Mesodermal cell (in vitro differentiated cells): ENCODE results near the gene OPCML.

Experiments used
- H3K27ac ChIP-seq: 2 replicates; pipeline ENCODE4 v1.7.0; 2013; ENCODE audit warnings: mild to moderate bottlenecking, low read depth, low read length, moderate library complexity; ENCODE audit not compliant: severe bottlenecking
- H3K36me3 ChIP-seq: 2 replicates; pipeline ENCODE4 v1.7.1; 2013; ENCODE audit warnings: mild to moderate bottlenecking, low read length, moderate library complexity; ENCODE audit not compliant: control insufficient read depth, insufficient read depth
- H3K4me1 ChIP-seq: one replicate; pipeline ENCODE4 v1.7.1; 2013; ENCODE audit warnings: mild to moderate bottlenecking, low read length; ENCODE audit not compliant: insufficient read depth, control insufficient read depth, poor library complexity, severe bottlenecking
- H3K4me3 ChIP-seq: 2 replicates; pipeline ENCODE4 v1.7.0; 2013; ENCODE audit warnings: low read length, control low read depth, mild to moderate bottlenecking; ENCODE audit not compliant: insufficient read depth, poor library complexity, severe bottlenecking; ENCODE audit errors: extremely low read depth
- H3K9me3 ChIP-seq: 2 replicates; pipeline ENCODE4 v1.7.1; 2013; ENCODE audit warnings: mild to moderate bottlenecking, low read length, moderate library complexity; ENCODE audit not compliant: control insufficient read depth
- WGBS, 2 experiments: methylation state at CpG; one replicate each; pipeline ENCODE4 v1.1.5; 2013; ENCODE audit warnings: missing lambda C conversion rate in 2 of 2; ENCODE audit not compliant: insufficient coverage in 2 of 2; 5-methylcytosine and 5-hydroxymethylcytosine counted together

Gene OPCML

DNA sequence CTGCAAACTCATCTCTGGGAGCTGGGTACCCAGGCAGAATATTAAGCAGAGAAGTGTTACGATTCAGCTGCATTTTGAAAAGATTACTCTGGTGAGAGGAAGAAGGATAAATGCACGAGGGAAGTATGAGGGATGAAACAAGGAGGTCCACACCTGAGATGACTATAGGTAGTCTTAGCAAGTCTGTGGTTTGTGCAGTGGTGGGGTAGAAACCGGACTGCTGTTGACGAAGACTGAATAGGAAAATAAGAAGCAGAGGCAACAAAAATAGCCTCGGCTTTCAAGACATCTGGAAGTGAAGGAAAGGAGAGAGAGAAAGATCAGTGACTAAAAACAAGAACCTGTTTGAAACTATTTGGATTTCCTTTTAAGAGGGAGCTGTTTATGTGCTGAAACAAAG is 810.8 kb downstream of the OPCML start:
- H3K36me3 ChIP-seq: no peaks in the 10 kb centered on the region
- H3K27ac ChIP-seq: no peak overlapping the region
- peaks cover 8% of the 10 kb centered on the region for H3K4me1 ChIP-seq
- WGBS, 2 experiments: 84 to 90% methylated on average over 5 of the region's 5 CpGs
- no peaks in the 10 kb centered on the region for H3K9me3 ChIP-seq
- no peak overlapping the region for H3K4me3 ChIP-seq

DNA sequence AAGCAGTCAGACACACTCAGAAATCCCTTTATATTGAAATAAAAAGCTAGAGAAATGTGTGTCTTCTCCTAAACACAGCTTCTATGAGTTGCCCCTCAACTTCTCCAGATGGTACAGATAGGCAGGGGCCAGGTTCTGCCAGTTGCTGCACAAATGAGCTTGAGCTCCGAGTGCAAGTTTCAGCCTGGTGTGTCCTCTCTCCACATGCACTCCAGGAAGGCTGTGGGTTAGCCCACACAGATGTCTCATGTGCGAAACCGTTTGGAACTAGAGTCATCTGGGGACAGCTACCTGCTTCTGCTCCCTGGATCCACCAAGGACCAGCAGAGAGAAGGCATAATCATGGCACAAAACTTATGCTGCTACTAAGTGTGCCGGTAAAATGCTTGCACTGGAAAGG is 812.6 kb downstream of the OPCML start:
- 86 to 93% methylated on average over 3 of the region's 4 CpGs for WGBS, 2 experiments
- Histone ChIP-seq H3K36me3 (no peaks in the 10 kb centered on the region), H3K9me3 (no peaks in the 10 kb centered on the region), H3K4me1 (peaks cover 8% of the 10 kb centered on the region), H3K4me3 (no peak overlapping the region), H3K27ac (no peak overlapping the region)

DNA sequence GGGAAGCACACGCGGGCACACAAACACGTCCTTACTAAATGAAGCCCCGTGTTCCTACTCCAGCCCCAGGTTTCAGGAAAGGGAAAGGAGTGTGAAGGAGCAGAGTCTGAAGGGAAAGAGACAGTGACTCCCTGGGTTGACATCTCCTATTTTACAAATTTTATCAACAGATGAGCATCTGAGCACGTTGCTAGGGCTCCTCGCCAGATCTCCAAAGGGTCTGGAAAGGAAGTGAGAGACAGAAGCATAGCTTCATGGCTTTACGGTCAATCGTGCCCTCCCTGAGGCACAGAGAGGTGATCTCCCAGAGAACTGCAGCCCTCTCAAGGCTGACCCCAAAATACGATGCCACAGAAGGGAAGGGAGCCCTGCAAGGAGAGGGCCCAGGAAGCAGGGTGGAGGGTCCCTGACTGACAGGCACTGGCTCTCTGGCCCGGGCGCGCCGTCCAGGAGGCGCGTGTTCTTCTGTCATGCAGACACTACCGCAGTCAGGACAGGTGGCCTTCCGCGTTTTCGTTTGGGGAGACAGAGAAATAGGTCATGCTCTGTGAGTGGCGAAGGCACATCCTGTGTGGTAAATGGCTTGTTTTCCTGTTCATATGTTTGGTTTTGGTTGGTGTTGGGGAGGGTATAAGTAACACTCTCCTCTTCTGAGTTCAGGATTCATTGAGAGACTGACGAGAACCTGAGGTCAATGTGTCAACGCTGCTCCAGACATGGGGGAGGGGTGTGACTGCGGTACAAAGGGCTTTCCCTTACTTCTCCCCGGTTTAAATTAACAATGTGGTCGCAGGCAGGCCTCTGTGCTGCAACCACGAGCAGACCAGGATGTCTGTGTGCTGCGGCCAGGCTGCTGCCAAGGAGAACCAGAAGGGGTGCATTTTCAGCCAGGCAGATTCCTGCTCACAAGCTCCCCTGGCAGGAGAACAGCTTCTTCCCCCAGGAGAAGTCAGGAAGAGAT is 813.3 kb downstream of the OPCML start:
- Histone ChIP-seq H3K4me3 (no peak overlapping the region), H3K36me3 (no peaks in the 10 kb centered on the region), H3K9me3 (no peaks in the 10 kb centered on the region), H3K27ac (no peak overlapping the region), H3K4me1 (peaks cover 8% of the 10 kb centered on the region)
- WGBS, 2 experiments: 80 to 83% methylated on average over 18 to 26 of the region's 27 CpGs

DNA sequence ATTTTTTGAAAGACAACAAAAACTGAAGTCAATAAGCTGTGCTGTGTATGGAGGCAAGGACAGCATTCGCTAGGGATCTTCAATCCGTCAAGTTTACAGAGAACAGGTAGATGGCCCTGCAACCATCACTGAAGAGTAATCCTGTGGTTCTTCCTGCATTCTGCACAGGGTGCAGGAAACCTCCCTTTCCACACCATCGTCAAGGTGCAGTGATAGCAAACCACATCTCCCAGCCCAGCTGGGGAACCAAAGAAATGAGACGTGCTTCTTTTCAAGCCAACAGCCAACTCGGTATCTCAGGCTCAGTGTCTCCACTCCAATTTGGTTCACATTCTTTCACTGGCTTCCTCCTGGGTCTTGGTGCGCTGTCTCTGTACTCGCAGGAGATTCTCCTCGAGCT is 814.5 kb downstream of the OPCML start:
- Histone ChIP-seq H3K27ac (no peak overlapping the region), H3K4me1 (peaks cover 8% of the 10 kb centered on the region), H3K36me3 (no peaks in the 10 kb centered on the region), H3K4me3 (no peak overlapping the region), H3K9me3 (no peaks in the 10 kb centered on the region)
- 86 to 97% methylated on average over 4 to 8 of the region's 8 CpGs for WGBS, 2 experiments

DNA sequence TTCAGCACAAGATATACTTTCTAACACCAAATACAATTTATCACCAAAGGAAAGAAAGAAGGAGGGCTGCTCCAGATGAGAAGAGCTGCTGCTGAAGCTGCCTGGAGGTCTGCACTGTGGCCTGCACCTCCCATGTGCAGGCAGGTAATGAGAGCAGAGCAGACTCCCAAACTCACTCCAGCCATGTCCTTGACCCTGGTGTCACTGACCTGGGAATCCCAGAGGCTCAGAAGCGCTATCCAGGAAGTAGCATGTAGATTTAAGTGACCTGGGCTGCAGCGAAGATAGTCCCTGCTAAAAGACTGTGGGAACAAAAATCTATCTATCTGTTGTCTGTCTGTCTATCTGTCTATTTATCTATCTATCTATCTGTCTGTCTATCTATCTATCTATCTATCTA is 816.3 kb downstream of the OPCML start:
- WGBS, 2 experiments: 75 to 100% methylated on average over 1 to 2 of the region's 2 CpGs
- Histone ChIP-seq H3K36me3 (no peaks in the 10 kb centered on the region), H3K4me1 (peaks cover 8% of the 10 kb centered on the region), H3K27ac (no peak overlapping the region), H3K4me3 (no peak overlapping the region), H3K9me3 (no peaks in the 10 kb centered on the region)

DNA sequence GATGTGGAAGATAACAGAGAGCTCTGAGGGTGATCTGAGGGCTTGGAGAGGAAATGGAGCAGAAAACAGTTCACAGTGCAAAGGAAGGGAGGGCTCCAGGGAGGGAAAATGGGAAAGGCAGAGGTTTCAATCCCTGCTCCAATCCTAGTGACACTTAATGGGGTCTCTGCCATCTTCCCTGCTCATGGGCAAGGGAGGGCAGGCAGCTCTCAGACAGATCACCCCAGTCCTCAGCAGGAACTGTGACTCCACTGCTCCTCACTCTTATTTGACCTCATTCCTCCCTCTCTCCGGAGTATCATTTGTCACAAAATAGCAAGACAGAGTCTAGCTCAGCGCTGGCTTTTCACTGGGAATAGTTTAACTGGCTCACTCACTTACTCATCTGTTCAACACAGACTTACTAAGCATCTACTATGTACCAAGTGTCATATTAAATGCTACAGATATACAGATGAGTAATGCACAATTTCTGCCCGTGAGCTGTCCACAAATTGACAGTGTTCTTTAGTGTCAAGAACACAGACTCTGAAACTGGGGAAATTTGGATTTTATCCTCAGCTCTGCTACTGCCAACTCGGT is 817.4 kb downstream of the OPCML start:
- Histone ChIP-seq H3K36me3 (no peaks in the 10 kb centered on the region), H3K4me3 (no peak overlapping the region), H3K4me1 (peaks cover 8% of the 10 kb centered on the region), H3K27ac (no peak overlapping the region), H3K9me3 (no peaks in the 10 kb centered on the region)
- 94% methylated on average over 4 of the region's 4 CpGs for WGBS, 2 experiments

DNA sequence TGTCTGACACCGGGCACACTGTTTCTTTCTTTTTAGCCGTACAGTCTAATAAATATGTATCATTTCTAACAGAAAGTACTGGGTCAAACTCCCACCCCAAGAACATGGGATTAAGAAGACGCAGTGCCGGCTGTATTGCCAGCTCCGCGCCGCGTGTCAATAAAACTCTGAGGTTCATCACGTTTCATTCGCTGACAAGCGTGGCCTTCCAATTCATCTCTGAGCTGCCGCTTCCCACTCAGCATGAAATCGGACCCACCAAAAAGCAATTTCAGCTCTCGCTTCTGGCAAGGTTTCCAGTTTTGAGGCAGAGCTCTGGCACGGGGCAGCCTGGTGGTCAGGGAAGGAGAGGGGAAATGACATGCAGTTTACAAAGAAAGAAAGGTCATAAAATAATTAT is 819.8 kb downstream of the OPCML start:
- no peaks in the 10 kb centered on the region for H3K4me1 ChIP-seq
- WGBS, 2 experiments: 86 to 87% methylated on average over 10 to 12 of the region's 15 CpGs
- H3K27ac ChIP-seq: no peak overlapping the region
- H3K36me3 ChIP-seq: no peaks in the 10 kb centered on the region
- no peaks in the 10 kb centered on the region for H3K9me3 ChIP-seq
- H3K4me3 ChIP-seq: no peak overlapping the region

DNA sequence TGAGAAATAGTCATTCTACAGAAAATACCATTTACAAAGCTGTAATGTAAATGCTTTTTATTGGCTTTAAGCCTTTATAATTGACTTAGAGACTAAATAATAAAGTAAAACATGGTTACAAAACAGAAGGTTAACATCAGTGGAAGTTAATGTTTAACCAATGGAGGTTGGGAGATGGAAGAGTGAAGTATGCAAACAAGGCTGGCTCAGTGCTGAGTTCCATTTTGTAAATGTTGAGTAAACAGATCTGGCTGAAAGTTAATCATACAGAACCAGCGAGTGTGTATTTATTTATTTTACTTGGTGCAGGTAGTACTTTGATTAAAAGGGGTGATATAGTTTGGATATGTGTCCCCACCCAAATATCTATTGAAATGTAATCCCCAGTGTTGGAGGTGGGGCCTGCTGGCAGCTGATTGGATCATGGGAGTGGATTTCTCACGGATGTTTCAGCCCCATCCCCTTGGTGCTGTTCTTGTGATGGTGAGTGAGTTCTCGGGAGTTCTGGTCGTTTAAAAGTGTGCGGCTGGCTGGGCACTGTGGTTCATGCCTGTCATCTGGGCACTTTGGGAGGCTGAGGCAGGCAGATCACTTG is 827.4 kb downstream of the OPCML start:
- Histone ChIP-seq H3K9me3 (no peaks in the 10 kb centered on the region), H3K36me3 (no peaks in the 10 kb centered on the region), H3K4me3 (no peak overlapping the region), H3K4me1 (no peaks in the 10 kb centered on the region), H3K27ac (no peak overlapping the region)
- 89 to 100% methylated on average over 3 to 4 of the region's 5 CpGs for WGBS, 2 experiments

DNA sequence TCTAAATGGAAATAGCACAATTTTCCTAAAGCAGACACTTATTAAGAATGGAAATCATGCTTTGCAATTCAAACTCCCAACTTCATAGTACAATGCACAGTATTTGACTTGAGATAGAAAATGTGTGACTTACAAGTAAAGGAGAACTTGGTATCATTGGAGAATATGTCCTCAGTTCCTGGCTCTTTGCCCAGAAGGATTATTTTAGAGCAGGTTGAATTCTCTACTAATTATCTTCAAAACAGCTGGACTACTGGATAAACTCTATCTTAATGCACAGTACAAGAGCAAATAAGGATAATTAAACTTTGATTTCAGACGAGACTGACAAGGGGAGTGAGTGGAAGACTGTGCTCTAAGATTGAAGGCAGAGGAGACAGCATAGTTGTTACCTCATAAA is 839.4 kb downstream of the OPCML start:
- H3K36me3 ChIP-seq: no peaks in the 10 kb centered on the region

DNA sequence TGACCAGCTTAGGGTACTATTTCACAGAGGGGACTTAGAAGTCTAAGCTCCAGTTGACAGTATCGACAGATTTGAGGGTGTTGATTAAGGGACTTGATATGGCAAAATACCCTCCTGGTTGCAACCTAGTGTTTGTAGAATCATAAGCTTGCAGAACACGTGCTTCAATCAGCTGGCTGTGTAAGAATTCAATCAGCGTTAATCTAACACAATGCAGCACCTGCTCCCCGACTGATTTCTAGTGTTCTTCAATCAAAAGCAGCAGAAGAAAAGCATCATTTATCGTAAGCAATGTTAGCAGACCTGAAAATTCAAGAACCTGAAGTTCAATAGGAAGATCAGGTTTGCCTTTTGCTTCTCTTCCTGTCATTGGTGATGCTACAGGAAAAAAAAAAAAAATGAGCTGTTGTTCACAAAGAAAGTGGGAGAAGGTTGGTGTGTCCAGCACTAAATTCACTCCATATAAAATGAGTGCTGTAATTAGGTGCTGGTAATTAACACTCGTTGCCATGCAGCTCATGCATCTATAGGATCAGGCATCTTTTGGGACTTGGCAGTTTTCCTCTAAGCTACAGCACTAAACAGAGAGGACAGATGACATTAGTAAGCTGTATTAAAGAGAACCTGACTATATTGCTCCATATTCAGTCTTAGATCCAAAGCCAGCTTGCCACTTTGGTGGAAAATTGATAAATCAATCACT is 840.3 kb downstream of the OPCML start:
- Histone ChIP-seq H3K4me3 (no peak overlapping the region), H3K36me3 (no peaks in the 10 kb centered on the region), H3K27ac (no peak overlapping the region), H3K9me3 (no peaks in the 10 kb centered on the region), H3K4me1 (no peaks in the 10 kb centered on the region)
- 94 to 95% methylated on average over 4 to 5 of the region's 6 CpGs for WGBS, 2 experiments

More for the DNA sequence above, 839.4 kb downstream of the OPCML start:
- H3K27ac ChIP-seq: no peak overlapping the region
- H3K4me3 ChIP-seq: no peak overlapping the region
- WGBS, 2 experiments: no CpG with 5 or more reads among the region's 1 CpG
- no peaks in the 10 kb centered on the region for H3K9me3 ChIP-seq
- no peaks in the 10 kb centered on the region for H3K4me1 ChIP-seq
